Measurements from ENCODE around the gene IVNS1ABP. TPM values are rescaled to one million over a fixed set of nuclear protein-coding genes. Genes with fewer than 3 reads are reported as not detected.

The IVNS1ABP gene
- total and polyA plus RNA-seq, 8 donors: 19.3 to 297 (median 54.1) TPM

DNA sequence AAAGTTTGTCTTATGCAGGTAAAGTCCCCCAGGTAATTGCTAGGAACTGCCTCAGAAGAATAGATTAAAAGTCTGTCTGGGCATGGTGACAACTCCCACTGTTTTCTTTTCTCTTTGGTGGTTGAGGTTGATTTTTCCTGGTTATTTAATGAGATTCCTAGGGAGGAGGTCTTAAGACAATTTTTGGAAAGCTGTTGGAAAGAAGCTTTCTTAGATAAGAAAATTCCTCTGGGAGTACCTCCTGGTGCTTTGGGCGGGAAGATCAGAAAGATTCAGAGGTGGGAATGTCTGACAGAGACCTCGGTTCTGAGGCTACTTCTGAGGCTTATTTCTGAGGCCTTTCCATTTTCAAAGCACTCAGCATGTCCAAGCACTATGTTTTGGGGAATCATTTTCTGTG lies 25.0 kb upstream of the IVNS1ABP start:
- TF ChIP-seq POLR2A (IDR thresholded peaks at IDR 0.05) (no peak), POLR2AphosphoS5 (IDR thresholded peaks at IDR 0.05) (no peak), EP300 (IDR thresholded peaks at IDR 0.05) (no peak)
- TF ChIP-seq, protein P1, sequence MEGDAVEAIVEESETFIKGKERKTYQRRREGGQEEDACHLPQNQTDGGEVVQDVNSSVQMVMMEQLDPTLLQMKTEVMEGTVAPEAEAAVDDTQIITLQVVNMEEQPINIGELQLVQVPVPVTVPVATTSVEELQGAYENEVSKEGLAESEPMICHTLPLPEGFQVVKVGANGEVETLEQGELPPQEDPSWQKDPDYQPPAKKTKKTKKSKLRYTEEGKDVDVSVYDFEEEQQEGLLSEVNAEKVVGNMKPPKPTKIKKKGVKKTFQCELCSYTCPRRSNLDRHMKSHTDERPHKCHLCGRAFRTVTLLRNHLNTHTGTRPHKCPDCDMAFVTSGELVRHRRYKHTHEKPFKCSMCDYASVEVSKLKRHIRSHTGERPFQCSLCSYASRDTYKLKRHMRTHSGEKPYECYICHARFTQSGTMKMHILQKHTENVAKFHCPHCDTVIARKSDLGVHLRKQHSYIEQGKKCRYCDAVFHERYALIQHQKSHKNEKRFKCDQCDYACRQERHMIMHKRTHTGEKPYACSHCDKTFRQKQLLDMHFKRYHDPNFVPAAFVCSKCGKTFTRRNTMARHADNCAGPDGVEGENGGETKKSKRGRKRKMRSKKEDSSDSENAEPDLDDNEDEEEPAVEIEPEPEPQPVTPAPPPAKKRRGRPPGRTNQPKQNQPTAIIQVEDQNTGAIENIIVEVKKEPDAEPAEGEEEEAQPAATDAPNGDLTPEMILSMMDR (IDR thresholded peaks at IDR 0.05): no peak
- Histone ChIP-seq H3K36me3 (no peaks in the 10 kb centered on the region), H3K4me1 (peaks cover 0 to 15% (median 0%) of the 10 kb centered on the region in 4 donors), H3K27me3 (no peaks in the 10 kb centered on the region), H3K4me3 (no peak overlapping the region), H3K27ac (no peak overlapping the region), H3K9me3 (no peaks in the 10 kb centered on the region)
- WGBS, 5 donors: 82 to 96% (median 90%) methylated on average over 2 of the region's 2 CpGs
- intact Hi-C loops (cut with DNase I; ENCODE audit: low total_unique reads): no loop called here
- DNase-seq: no peak

DNA sequence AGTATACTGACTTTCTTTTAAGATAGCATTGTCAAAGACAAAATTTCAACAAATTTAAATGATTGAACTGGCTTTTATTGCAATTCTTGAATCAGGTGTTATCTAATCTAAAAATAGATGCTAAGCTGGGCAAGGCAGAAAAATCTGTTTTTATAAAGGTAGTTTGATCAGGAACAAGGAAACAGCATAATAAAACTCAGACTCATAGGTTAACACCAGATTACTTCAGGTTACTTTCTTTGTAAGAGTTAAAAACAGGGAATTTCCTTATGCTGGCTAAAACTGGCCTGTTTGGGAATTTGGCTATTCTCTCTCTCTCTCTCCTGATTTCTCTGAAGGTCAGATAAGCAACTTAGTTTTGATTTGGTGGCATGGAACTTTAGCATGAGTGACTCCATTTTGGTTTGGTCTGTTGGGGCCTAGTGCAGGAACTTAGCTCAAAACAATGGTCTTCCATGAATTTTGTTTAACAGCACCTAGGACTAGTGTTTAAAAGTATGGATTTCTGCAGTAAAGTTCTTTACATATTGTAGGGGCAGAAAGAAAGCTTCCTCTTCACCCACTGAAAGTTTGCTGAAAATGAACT lies 24.2 kb upstream of the IVNS1ABP start:
- no peak overlapping the region for H3K27ac ChIP-seq
- peaks cover 0 to 15% (median 0%) of the 10 kb centered on the region in 4 donors for H3K4me1 ChIP-seq
- no peaks in the 10 kb centered on the region for H3K9me3 ChIP-seq
- H3K4me3 ChIP-seq: no peak overlapping the region
- H3K27me3 ChIP-seq: no peaks in the 10 kb centered on the region
- intact Hi-C loops (cut with DNase I; ENCODE audit: low total_unique reads): no loop called here
- H3K36me3 ChIP-seq: no peaks in the 10 kb centered on the region
- DNase-seq: no peak
- no peak for TF ChIP-seq POLR2A (IDR thresholded peaks at IDR 0.05)
- TF ChIP-seq POLR2AphosphoS5 (IDR thresholded peaks at IDR 0.05): no peak
- TF ChIP-seq, protein P1 (IDR thresholded peaks at IDR 0.05): no peak
- no peak for TF ChIP-seq EP300 (IDR thresholded peaks at IDR 0.05)

DNA sequence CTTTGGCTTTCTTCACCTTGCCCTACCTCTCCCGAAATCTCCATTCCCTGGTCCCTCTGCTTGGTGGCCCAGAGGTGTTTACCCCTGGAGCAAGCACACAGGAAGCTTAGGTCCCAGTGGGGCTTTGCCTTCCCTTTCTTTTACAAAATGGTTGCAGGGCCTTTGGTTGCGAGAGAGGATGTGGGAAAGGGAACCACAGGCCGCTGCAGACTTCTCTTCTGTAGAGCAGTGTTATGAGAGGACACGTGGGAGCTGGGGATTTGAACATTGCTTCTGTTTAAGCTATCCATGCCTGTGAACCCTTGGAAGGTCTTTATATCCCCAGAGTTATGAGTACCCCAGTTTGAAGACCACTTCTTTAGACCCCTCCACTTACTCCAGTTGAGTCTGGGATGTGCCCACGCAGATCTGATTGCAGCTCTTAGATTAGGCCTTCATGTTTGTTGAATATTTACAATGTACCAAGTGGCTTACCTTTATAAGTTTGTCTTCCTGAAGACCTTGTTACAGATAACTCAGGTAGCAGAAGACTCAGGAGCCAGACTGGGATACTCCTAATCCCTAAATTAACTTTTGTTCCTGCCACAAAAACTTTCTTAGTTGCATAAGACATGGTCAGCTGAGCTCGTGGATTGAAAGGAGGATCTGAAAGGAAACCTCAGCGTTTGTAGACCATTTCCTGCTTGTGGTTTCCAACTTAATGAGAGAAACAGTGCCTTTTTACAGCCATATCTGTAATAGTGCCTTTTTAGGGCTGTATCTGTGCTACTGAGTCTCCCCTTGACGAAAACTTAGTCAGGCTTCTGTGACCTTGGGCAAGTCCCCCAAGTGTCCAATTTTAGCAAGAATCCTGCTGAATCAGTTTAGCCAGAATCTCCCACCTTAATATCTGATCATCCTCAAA lies 21.9 kb upstream of the IVNS1ABP start:
- intact Hi-C loops (cut with DNase I; ENCODE audit: low total_unique reads): no loop called here
- DNase-seq: peak; percentile 46 to 49
- WGBS, 5 donors: 71 to 80% (median 75%) methylated on average over 8 of the region's 8 CpGs
- Histone ChIP-seq H3K4me1 (peaks cover 0 to 15% (median 0%) of the 10 kb centered on the region in 4 donors), H3K9me3 (no peaks in the 10 kb centered on the region), H3K4me3 (no peak overlapping the region), H3K27ac (peak overlapping the region in 3 of 5 donors; percentile 25 to 61 (median 55)), H3K36me3 (no peaks in the 10 kb centered on the region), H3K27me3 (no peaks in the 10 kb centered on the region)
- no peak for TF ChIP-seq EP300 (IDR thresholded peaks at IDR 0.05)
- no peak for TF ChIP-seq POLR2A (IDR thresholded peaks at IDR 0.05)
- TF ChIP-seq, protein P1 (IDR thresholded peaks at IDR 0.05): no peak
- no peak for TF ChIP-seq POLR2AphosphoS5 (IDR thresholded peaks at IDR 0.05)

DNA sequence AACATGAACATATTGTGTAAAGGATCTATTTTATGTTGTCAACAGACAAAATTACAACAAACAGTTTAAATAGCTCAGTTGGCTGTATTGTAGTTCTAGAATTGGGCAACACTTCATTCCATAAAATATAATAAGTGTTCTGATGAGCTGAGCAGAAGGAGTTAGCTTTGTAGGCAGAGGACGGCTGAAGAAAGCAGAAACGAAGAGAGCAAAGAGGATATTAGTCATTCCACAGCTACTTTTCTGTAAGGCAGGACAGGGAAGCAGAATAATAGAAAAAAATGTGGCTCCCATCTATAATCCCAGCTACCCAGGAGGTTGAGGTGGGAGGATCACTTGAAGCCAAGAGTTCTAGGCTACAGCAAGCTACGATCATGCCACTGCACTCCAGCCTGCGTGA lies 20.2 kb upstream of the IVNS1ABP start:
- H3K27ac ChIP-seq: peak overlapping the region in 1 of 5 donors; percentile 23
- WGBS, 5 donors: 84 to 90% (median 87%) methylated on average over 4 of the region's 4 CpGs

More for the DNA sequence above, 20.2 kb upstream of the IVNS1ABP start:
- DNase-seq: no peak
- H3K36me3 ChIP-seq: no peaks in the 10 kb centered on the region
- intact Hi-C loops (cut with DNase I; ENCODE audit: low total_unique reads): no loop called here
- no peaks in the 10 kb centered on the region for H3K27me3 ChIP-seq
- TF ChIP-seq POLR2A (IDR thresholded peaks at IDR 0.05) (no peak), EP300 (IDR thresholded peaks at IDR 0.05) (no peak), POLR2AphosphoS5 (IDR thresholded peaks at IDR 0.05) (no peak)
- TF ChIP-seq, protein P1 (IDR thresholded peaks at IDR 0.05): no peak
- no peak overlapping the region for H3K4me3 ChIP-seq
- H3K9me3 ChIP-seq: no peaks in the 10 kb centered on the region
- H3K4me1 ChIP-seq: peaks cover 0 to 15% (median 0%) of the 10 kb centered on the region in 4 donors

Data from stomach (tissue), 9 donors.